Ishikawa (cell line): Measurements from ENCODE around the gene HERC3.

Source experiments
- CREB1 ChIP-seq: IDR thresholded peaks from 2 replicates; pipeline ENCODE4 v1.6.1; 2012; ENCODE audit warnings: low read depth
- EP300 ChIP-seq: IDR thresholded peaks from 2 replicates; pipeline ENCODE4 v1.6.1; 2012; ENCODE audit warnings: borderline replicate concordance
- RAD21 ChIP-seq: IDR thresholded peaks from 2 replicates; pipeline ENCODE4 v1.6.1; 2012; ENCODE audit warnings: low read depth
- YY1 ChIP-seq: IDR thresholded peaks from 2 replicates; pipeline ENCODE4 v1.6.1; 2012; ENCODE audit warnings: low read depth
- TF ChIP-seq, protein P1 (sequence below): IDR thresholded peaks from 2 replicates; pipeline ENCODE4 v1.6.1; 2012; ENCODE audit warnings: low read depth, mild to moderate bottlenecking

DNA sequence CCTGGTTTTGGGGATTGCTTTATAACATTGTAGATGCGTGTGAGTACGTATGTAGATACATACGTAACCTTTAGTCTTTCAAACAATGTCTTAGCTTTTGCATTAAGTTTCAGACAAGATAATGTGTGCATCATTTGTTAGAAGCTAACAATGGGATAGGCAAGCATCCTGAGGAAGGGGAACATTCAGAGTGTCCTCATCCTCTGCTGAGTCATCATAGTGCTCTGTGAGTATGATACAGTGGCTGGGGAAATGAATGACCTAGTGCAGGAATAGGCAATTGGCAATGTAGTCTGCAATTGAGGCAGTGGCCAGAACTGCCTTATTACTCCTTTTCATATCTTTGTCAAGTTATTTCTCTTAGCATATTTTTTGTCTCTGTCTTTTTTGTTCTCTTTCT, 98.1 kb downstream of the HERC3 start:
- TF ChIP-seq YY1, result no peak
- no peak for TF ChIP-seq CREB1
- TF ChIP-seq, protein P1, sequence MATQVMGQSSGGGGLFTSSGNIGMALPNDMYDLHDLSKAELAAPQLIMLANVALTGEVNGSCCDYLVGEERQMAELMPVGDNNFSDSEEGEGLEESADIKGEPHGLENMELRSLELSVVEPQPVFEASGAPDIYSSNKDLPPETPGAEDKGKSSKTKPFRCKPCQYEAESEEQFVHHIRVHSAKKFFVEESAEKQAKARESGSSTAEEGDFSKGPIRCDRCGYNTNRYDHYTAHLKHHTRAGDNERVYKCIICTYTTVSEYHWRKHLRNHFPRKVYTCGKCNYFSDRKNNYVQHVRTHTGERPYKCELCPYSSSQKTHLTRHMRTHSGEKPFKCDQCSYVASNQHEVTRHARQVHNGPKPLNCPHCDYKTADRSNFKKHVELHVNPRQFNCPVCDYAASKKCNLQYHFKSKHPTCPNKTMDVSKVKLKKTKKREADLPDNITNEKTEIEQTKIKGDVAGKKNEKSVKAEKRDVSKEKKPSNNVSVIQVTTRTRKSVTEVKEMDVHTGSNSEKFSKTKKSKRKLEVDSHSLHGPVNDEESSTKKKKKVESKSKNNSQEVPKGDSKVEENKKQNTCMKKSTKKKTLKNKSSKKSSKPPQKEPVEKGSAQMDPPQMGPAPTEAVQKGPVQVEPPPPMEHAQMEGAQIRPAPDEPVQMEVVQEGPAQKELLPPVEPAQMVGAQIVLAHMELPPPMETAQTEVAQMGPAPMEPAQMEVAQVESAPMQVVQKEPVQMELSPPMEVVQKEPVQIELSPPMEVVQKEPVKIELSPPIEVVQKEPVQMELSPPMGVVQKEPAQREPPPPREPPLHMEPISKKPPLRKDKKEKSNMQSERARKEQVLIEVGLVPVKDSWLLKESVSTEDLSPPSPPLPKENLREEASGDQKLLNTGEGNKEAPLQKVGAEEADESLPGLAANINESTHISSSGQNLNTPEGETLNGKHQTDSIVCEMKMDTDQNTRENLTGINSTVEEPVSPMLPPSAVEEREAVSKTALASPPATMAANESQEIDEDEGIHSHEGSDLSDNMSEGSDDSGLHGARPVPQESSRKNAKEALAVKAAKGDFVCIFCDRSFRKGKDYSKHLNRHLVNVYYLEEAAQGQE, result no peak
- TF ChIP-seq RAD21, result no peak
- no peak for TF ChIP-seq EP300
